Prostate gland (tissue), 2 donors: ENCODE measurements around the gene DNAH3.

Experiments
- CTCF ChIP-seq, 4 experiments: fragments of 200-600 bp in 2 of 4; fragments of 450-650 bp in 2 of 4; sonication (generic) in 2 of 4; IDR thresholded peaks; 1 replicate in 3 of 4; 2 replicates in 1 of 4; pipeline ENCODE4 v1.5.1; 2016 to 2019; ENCODE audit warnings: antibody characterized with exemption in 4 of 4, mild to moderate bottlenecking in 2 of 4, moderate library complexity in 2 of 4
- POLR2A ChIP-seq: fragments of 450-650 bp; IDR thresholded peaks from one replicate; pipeline ENCODE4 v1.6.1; 2016; ENCODE audit warnings: antibody characterized with exemption, mild to moderate bottlenecking

GRCh38 chr16:21197621-21198020, 47.0 kb upstream of the DNAH3 start:
- TF ChIP-seq POLR2A (no peak), CTCF (IDR thresholded peaks at IDR 0.05) (no peak)
